ENCODE results near the gene IFIT1.
A peak's percentile ranks its signal among the peaks of the same experiment; 100 is the strongest.
"Not testable (repeated sequence)": the region's sequence is repeated elsewhere in the genome, so short reads cannot be mapped to it uniquely, and the experiment has no call there.

Gene IFIT1

GRCh38 chr10:89409282-89409681, 16.9 kb downstream of the IFIT1 start:
- not testable (repeated sequence) for H3K4me3 ChIP-seq (replicated peaks; ENCODE audit: insufficient read depth, low read length); H3K27me3 ChIP-seq (ENCODE audit: insufficient read depth, poor library complexity, severe bottlenecking); DNase-seq (ENCODE audit: low read depth in 1 of 2, low spot score in 1 of 2); H3K27ac ChIP-seq (replicated peaks)

DNA sequence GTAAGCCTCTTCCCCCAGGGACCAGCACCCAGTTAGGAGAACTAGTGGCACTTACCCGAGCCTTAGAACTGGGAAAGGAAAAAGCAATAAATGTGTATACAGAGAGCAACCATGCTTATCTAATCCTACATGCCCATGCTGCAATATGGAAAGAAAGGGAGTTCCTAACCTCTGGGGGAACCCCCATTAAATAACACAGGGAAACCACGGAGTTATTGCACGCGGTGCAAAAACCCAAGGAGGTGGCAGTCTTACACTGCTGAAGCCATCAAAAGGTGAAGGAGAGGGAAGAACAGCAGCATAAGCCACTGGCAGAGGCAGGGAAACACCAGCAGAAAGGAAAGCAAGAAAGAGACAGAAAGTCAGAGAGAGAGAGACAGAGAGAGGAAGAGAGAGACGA, 18.1 kb downstream of the IFIT1 start:
- not testable (repeated sequence) for DNase-seq (ENCODE audit: low read depth in 1 of 2, low spot score in 1 of 2); H3K27ac ChIP-seq (replicated peaks); H3K27me3 ChIP-seq (ENCODE audit: insufficient read depth, poor library complexity, severe bottlenecking); H3K4me3 ChIP-seq (replicated peaks; ENCODE audit: insufficient read depth, low read length)

DNA sequence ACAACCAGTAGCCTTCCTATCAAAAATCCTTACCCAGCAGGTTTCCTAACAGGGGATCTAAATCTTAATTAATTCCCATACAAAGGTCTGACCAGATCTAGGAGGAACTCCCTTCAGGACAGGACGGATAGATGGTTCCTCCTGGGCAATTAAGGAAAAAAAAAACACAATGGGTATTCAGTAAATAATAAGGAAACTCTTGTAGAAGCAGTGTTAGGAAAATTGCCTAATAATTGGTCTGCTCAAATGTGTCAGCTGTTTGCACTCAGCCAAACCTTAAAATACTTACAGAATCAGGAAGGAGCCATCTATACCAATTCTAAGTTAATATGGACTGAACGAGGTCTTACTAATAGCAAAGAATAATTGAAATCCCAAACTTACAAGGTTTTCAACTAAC, 18.7 kb downstream of the IFIT1 start:
- H3K4me3 ChIP-seq (replicated peaks; ENCODE audit: insufficient read depth, low read length); H3K27me3 ChIP-seq (ENCODE audit: insufficient read depth, poor library complexity, severe bottlenecking); DNase-seq (ENCODE audit: low read depth in 1 of 2, low spot score in 1 of 2); H3K27ac ChIP-seq (replicated peaks): not testable (repeated sequence)

DNA sequence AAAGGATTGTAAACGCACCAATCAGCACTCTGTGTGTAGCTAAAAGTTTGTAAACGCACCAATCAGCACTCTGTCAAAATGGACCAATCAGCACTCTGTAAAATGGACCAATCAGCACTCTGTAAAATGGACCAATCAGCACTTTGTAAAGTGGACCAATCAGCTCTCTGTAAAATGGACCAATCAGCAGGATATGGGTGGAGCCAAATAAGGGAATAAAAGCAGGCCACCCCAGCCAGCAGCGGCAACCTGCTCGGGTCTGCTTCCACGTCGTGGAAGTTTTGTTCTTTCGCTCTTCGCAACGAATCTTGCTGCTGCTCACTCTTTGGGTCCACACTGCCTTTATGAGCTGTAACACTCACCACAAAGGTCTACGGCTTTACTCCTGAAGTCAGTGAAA, 19.9 kb downstream of the IFIT1 start:
- not testable (repeated sequence) for H3K4me3 ChIP-seq (replicated peaks; ENCODE audit: insufficient read depth, low read length); H3K27me3 ChIP-seq (ENCODE audit: insufficient read depth, poor library complexity, severe bottlenecking); H3K27ac ChIP-seq (replicated peaks); DNase-seq (ENCODE audit: low read depth in 1 of 2, low spot score in 1 of 2)

DNA sequence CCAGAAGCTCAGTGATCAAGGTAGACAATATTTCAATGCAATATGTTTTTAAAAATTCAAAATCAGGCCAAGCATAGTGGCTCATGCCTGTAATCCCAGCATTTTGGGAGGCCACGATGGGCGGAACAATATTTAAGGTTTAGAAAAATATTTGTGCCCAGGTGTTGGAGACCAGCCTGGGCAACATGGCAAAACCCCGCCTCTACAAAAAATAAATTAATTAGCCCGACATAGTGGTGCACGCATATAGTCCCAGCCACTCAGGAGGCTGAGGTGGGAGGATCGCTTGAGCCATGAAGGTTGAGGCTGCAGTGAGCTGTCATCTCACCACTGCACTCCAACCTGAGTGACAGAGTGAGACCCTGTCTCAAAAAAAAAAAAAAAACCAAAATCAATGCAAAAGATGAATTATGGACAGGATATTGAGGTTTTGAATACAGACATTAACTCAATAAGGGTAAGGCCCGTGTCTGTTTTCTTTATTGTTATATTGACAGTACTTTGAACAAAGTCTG, 21.0 kb downstream of the IFIT1 start:
- Histone ChIP-seq H3K4me3 (replicated peaks; ENCODE audit: insufficient read depth, low read length) (no peak overlapping the region), H3K27ac (replicated peaks) (no peak overlapping the region), H3K27me3 (ENCODE audit: insufficient read depth, poor library complexity, severe bottlenecking) (peaks cover 7% of the 10 kb centered on the region)
- DNase-seq (ENCODE audit: low read depth in 1 of 2, low spot score in 1 of 2), result no peak
- no peak for TF ChIP-seq GABPA (IDR thresholded peaks at IDR 0.05; ENCODE audit: low read depth)
- TF ChIP-seq SPI1 (IDR thresholded peaks at IDR 0.05; ENCODE audit: borderline replicate concordance, low read depth), result no peak
- TF ChIP-seq, protein P1, sequence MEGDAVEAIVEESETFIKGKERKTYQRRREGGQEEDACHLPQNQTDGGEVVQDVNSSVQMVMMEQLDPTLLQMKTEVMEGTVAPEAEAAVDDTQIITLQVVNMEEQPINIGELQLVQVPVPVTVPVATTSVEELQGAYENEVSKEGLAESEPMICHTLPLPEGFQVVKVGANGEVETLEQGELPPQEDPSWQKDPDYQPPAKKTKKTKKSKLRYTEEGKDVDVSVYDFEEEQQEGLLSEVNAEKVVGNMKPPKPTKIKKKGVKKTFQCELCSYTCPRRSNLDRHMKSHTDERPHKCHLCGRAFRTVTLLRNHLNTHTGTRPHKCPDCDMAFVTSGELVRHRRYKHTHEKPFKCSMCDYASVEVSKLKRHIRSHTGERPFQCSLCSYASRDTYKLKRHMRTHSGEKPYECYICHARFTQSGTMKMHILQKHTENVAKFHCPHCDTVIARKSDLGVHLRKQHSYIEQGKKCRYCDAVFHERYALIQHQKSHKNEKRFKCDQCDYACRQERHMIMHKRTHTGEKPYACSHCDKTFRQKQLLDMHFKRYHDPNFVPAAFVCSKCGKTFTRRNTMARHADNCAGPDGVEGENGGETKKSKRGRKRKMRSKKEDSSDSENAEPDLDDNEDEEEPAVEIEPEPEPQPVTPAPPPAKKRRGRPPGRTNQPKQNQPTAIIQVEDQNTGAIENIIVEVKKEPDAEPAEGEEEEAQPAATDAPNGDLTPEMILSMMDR (IDR thresholded peaks at IDR 0.05; ENCODE audit: insufficient read depth, low read length), result no peak
- TF ChIP-seq, protein P2, sequence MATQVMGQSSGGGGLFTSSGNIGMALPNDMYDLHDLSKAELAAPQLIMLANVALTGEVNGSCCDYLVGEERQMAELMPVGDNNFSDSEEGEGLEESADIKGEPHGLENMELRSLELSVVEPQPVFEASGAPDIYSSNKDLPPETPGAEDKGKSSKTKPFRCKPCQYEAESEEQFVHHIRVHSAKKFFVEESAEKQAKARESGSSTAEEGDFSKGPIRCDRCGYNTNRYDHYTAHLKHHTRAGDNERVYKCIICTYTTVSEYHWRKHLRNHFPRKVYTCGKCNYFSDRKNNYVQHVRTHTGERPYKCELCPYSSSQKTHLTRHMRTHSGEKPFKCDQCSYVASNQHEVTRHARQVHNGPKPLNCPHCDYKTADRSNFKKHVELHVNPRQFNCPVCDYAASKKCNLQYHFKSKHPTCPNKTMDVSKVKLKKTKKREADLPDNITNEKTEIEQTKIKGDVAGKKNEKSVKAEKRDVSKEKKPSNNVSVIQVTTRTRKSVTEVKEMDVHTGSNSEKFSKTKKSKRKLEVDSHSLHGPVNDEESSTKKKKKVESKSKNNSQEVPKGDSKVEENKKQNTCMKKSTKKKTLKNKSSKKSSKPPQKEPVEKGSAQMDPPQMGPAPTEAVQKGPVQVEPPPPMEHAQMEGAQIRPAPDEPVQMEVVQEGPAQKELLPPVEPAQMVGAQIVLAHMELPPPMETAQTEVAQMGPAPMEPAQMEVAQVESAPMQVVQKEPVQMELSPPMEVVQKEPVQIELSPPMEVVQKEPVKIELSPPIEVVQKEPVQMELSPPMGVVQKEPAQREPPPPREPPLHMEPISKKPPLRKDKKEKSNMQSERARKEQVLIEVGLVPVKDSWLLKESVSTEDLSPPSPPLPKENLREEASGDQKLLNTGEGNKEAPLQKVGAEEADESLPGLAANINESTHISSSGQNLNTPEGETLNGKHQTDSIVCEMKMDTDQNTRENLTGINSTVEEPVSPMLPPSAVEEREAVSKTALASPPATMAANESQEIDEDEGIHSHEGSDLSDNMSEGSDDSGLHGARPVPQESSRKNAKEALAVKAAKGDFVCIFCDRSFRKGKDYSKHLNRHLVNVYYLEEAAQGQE (IDR thresholded peaks at IDR 0.05; ENCODE audit: insufficient replicate concordance, low read depth), result no peak
- TF ChIP-seq POLR2AphosphoS5 (IDR thresholded peaks at IDR 0.05; ENCODE audit: low read depth), result no peak

DNA sequence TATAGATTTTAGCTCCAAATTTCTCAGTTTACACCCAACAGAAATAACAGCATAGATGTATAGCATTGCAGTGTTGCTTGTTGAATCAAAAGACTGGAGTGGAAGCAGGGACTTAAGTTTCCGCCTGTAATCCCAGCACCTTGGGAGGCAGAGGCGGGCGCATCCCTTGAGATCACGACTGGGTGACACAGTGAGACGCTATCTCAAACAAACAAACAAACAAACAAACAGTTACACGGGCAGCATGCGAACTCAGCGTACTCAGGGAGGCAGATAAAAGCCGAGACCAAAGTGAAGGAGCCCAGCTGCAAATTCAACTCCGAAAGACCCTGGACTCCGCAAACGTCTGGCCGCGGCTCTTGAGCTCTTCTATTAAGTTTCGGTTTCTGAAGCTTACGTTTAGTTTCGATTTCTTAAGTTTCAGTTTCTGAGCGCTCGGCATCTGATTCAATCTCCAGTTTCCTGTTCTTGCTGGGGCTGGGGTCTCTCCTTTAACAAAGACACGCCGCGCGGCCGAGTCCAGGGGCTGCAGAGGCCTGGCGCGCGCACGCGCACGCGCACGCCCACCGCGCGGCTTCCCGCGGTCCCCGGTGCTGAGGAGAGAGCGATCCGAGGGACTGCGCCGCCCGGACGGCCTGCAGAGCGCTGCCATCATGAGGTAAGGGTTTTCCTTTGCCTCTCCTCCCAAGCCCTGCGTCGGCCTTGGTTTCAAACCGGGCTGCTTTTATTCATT, 21.9 kb downstream of the IFIT1 start, which contains the start of gene IFIT5:
TSS of gene IFIT5 (plus strand) at position 423 of the 733 bp plus-strand sequence. CDS start at position 654, 231 bp downstream.
- Histone ChIP-seq H3K4me3 (replicated peaks; ENCODE audit: insufficient read depth, low read length) (peak within 1 kb of the TSS; percentile 83), H3K27ac (replicated peaks) (no peak within 1 kb of the TSS), H3K27me3 (ENCODE audit: insufficient read depth, poor library complexity, severe bottlenecking) (peaks cover 7% of the 10 kb centered on the region)
- DNase-seq (ENCODE audit: low read depth in 1 of 2, low spot score in 1 of 2), result peak in 1 of 2 experiments; percentile 39
- TF ChIP-seq GABPA (IDR thresholded peaks at IDR 0.05; ENCODE audit: low read depth), result no peak
- TF ChIP-seq, protein P2 (IDR thresholded peaks at IDR 0.05; ENCODE audit: insufficient replicate concordance, low read depth), result no peak
- TF ChIP-seq SPI1 (IDR thresholded peaks at IDR 0.05; ENCODE audit: borderline replicate concordance, low read depth), result no peak
- TF ChIP-seq, protein P1 (IDR thresholded peaks at IDR 0.05; ENCODE audit: insufficient read depth, low read length), result no peak
- no peak for TF ChIP-seq POLR2AphosphoS5 (IDR thresholded peaks at IDR 0.05; ENCODE audit: low read depth)
